ENCODE results near the gene CCBE1.

The CCBE1 gene

GRCh38 chr18:59607471-59607870 is 89.8 kb downstream of the CCBE1 start:
- H2AFZ ChIP-seq (ENCODE audit: insufficient read depth, low read length, poor library complexity), result no peak overlapping the region
- no peak overlapping the region for H3K4me2 ChIP-seq (ENCODE audit: low read length)
- no CpG with 5 or more reads among the region's 7 CpGs for WGBS (ENCODE audit: extremely low coverage, insufficient coverage, insufficient read length)
- H2BK12ac ChIP-seq (ENCODE audit: low read length), result no peak overlapping the region
- H4K8ac ChIP-seq (ENCODE audit: low read depth, low read length), result no peak overlapping the region
- no peaks in the 10 kb centered on the region for H3K79me2 ChIP-seq (ENCODE audit: control insufficient read depth, insufficient read depth, low read length, poor library complexity)
- H4K12ac ChIP-seq (ENCODE audit: low read depth, low read length), result no peak overlapping the region
- H4K91ac ChIP-seq (ENCODE audit: low read depth, low read length), result no peak overlapping the region
- no peak overlapping the region for H2AK5ac ChIP-seq (ENCODE audit: low read length)
- no peak overlapping the region for H3K4me3 ChIP-seq (ENCODE audit: low read depth, low read length)
- no peak for DNase-seq
- H3K18ac ChIP-seq (ENCODE audit: low read length), result no peak overlapping the region
- no peak overlapping the region for H3K9ac ChIP-seq (ENCODE audit: low read length)
- H3K14ac ChIP-seq (ENCODE audit: low read length), result no peak overlapping the region
- H3K36me3 ChIP-seq (ENCODE audit: control insufficient read depth in 1 of 2, insufficient read depth in 2 of 2, low read length in 2 of 2), result no peaks in the 10 kb centered on the region
- no peaks in the 10 kb centered on the region for H3K79me1 ChIP-seq (ENCODE audit: low read length)
- no peak overlapping the region for H3K27ac ChIP-seq (ENCODE audit: low read depth, low read length)
- no peak overlapping the region for H3K4ac ChIP-seq (ENCODE audit: low read depth, low read length)
- no peak overlapping the region for H3K23ac ChIP-seq (ENCODE audit: low read length)
- H3K4me1 ChIP-seq (ENCODE audit: control insufficient read depth in 1 of 2, insufficient read depth in 2 of 2, low read length in 2 of 2), result peaks cover 9 to 13% of the 10 kb centered on the region in 2 experiments
- no peaks in the 10 kb centered on the region for H3K9me3 ChIP-seq (ENCODE audit: insufficient read depth, low read depth, low read length)
- H2BK5ac ChIP-seq (ENCODE audit: low read depth, low read length, poor library complexity), result no peak overlapping the region
- H3K27me3 ChIP-seq (ENCODE audit: insufficient read depth, low read length), result no peaks in the 10 kb centered on the region
- H2BK120ac ChIP-seq (ENCODE audit: insufficient read depth, low read length, poor library complexity), result no peak overlapping the region

- Histone ChIP-seq H4K12ac (ENCODE audit: low read depth, low read length) (no peak overlapping the region), H3K4ac (ENCODE audit: low read depth, low read length) (no peak overlapping the region), H4K8ac (ENCODE audit: low read depth, low read length) (no peak overlapping the region), H2BK5ac (ENCODE audit: low read depth, low read length, poor library complexity) (no peak overlapping the region), H2AFZ (ENCODE audit: insufficient read depth, low read length, poor library complexity) (no peak overlapping the region), H3K4me2 (ENCODE audit: low read length) (no peak overlapping the region), H3K18ac (ENCODE audit: low read length) (no peak overlapping the region), H3K79me1 (ENCODE audit: low read length) (no peaks in the 10 kb centered on the region), H3K27me3 (ENCODE audit: insufficient read depth, low read length) (no peaks in the 10 kb centered on the region), H3K9ac (ENCODE audit: low read length) (no peak overlapping the region), H3K27ac (ENCODE audit: low read depth, low read length) (no peak overlapping the region), H3K4me3 (ENCODE audit: low read depth, low read length) (no peak overlapping the region), H3K79me2 (ENCODE audit: control insufficient read depth, insufficient read depth, low read length, poor library complexity) (no peaks in the 10 kb centered on the region), H3K9me3 (ENCODE audit: insufficient read depth, low read depth, low read length) (no peaks in the 10 kb centered on the region), H3K14ac (ENCODE audit: low read length) (no peak overlapping the region), H2BK12ac (ENCODE audit: low read length) (no peak overlapping the region), H2BK120ac (ENCODE audit: insufficient read depth, low read length, poor library complexity) (no peak overlapping the region), H3K36me3 (ENCODE audit: control insufficient read depth in 1 of 2, insufficient read depth in 2 of 2, low read length in 2 of 2) (no peaks in the 10 kb centered on the region), H4K91ac (ENCODE audit: low read depth, low read length) (no peak overlapping the region), H3K4me1 (ENCODE audit: control insufficient read depth in 1 of 2, insufficient read depth in 2 of 2, low read length in 2 of 2) (peaks cover 9% of the 10 kb centered on the region in 2 experiments), H3K23ac (ENCODE audit: low read length) (no peak overlapping the region), H2AK5ac (ENCODE audit: low read length) (no peak overlapping the region)
- no peak for DNase-seq
- no CpG with 5 or more reads among the region's 1 CpG for WGBS (ENCODE audit: extremely low coverage, insufficient coverage, insufficient read length)
Observed at GRCh38 chr18:59607078-59607379, 90.2 kb downstream of the CCBE1 start.

GRCh38 chr18:59606193-59607077 is 90.8 kb downstream of the CCBE1 start:
- Histone ChIP-seq H3K4me3 (ENCODE audit: low read depth, low read length) (no peak overlapping the region), H3K18ac (ENCODE audit: low read length) (no peak overlapping the region)

GRCh38 chr18:59605633-59606192 is 91.5 kb downstream of the CCBE1 start:
- no peak for DNase-seq
- no peak overlapping the region for H3K9ac ChIP-seq (ENCODE audit: low read length)
- no peaks in the 10 kb centered on the region for H3K36me3 ChIP-seq (ENCODE audit: control insufficient read depth in 1 of 2, insufficient read depth in 2 of 2, low read length in 2 of 2)

More at GRCh38 chr18:59606193-59607077, 90.8 kb downstream of the CCBE1 start:
- Histone ChIP-seq H3K14ac (ENCODE audit: low read length) (no peak overlapping the region), H3K27ac (ENCODE audit: low read depth, low read length) (no peak overlapping the region), H3K79me2 (ENCODE audit: control insufficient read depth, insufficient read depth, low read length, poor library complexity) (no peaks in the 10 kb centered on the region), H3K23ac (ENCODE audit: low read length) (no peak overlapping the region), H4K91ac (ENCODE audit: low read depth, low read length) (no peak overlapping the region), H4K8ac (ENCODE audit: low read depth, low read length) (no peak overlapping the region), H3K9me3 (ENCODE audit: insufficient read depth, low read depth, low read length) (no peaks in the 10 kb centered on the region), H2BK12ac (ENCODE audit: low read length) (no peak overlapping the region), H4K12ac (ENCODE audit: low read depth, low read length) (no peak overlapping the region), H2BK120ac (ENCODE audit: insufficient read depth, low read length, poor library complexity) (no peak overlapping the region), H3K36me3 (ENCODE audit: control insufficient read depth in 1 of 2, insufficient read depth in 2 of 2, low read length in 2 of 2) (no peaks in the 10 kb centered on the region), H3K27me3 (ENCODE audit: insufficient read depth, low read length) (no peaks in the 10 kb centered on the region), H2AK5ac (ENCODE audit: low read length) (no peak overlapping the region), H3K4ac (ENCODE audit: low read depth, low read length) (no peak overlapping the region), H3K4me1 (ENCODE audit: control insufficient read depth in 1 of 2, insufficient read depth in 2 of 2, low read length in 2 of 2) (peaks cover 9% of the 10 kb centered on the region in 2 experiments), H3K79me1 (ENCODE audit: low read length) (no peaks in the 10 kb centered on the region), H2BK5ac (ENCODE audit: low read depth, low read length, poor library complexity) (no peak overlapping the region), H2AFZ (ENCODE audit: insufficient read depth, low read length, poor library complexity) (no peak overlapping the region), H3K9ac (ENCODE audit: low read length) (no peak overlapping the region), H3K4me2 (ENCODE audit: low read length) (no peak overlapping the region)
- WGBS (ENCODE audit: extremely low coverage, insufficient coverage, insufficient read length), result no CpG with 5 or more reads among the region's 13 CpGs
- DNase-seq, result peak; percentile 62 to 90

More at GRCh38 chr18:59605633-59606192, 91.5 kb downstream of the CCBE1 start:
- Histone ChIP-seq H2BK12ac (ENCODE audit: low read length) (no peak overlapping the region), H2BK5ac (ENCODE audit: low read depth, low read length, poor library complexity) (no peak overlapping the region), H3K4me1 (ENCODE audit: control insufficient read depth in 1 of 2, insufficient read depth in 2 of 2, low read length in 2 of 2) (peaks cover 3% of the 10 kb centered on the region in 2 experiments), H4K12ac (ENCODE audit: low read depth, low read length) (no peak overlapping the region), H4K91ac (ENCODE audit: low read depth, low read length) (no peak overlapping the region), H3K18ac (ENCODE audit: low read length) (no peak overlapping the region), H4K8ac (ENCODE audit: low read depth, low read length) (no peak overlapping the region), H3K27ac (ENCODE audit: low read depth, low read length) (no peak overlapping the region), H3K14ac (ENCODE audit: low read length) (no peak overlapping the region), H2BK120ac (ENCODE audit: insufficient read depth, low read length, poor library complexity) (no peak overlapping the region), H2AFZ (ENCODE audit: insufficient read depth, low read length, poor library complexity) (no peak overlapping the region), H3K4ac (ENCODE audit: low read depth, low read length) (no peak overlapping the region), H3K23ac (ENCODE audit: low read length) (no peak overlapping the region), H3K79me2 (ENCODE audit: control insufficient read depth, insufficient read depth, low read length, poor library complexity) (no peaks in the 10 kb centered on the region), H3K9me3 (ENCODE audit: insufficient read depth, low read depth, low read length) (no peaks in the 10 kb centered on the region), H3K4me3 (ENCODE audit: low read depth, low read length) (no peak overlapping the region), H3K4me2 (ENCODE audit: low read length) (no peak overlapping the region), H3K27me3 (ENCODE audit: insufficient read depth, low read length) (no peaks in the 10 kb centered on the region), H3K79me1 (ENCODE audit: low read length) (no peaks in the 10 kb centered on the region), H2AK5ac (ENCODE audit: low read length) (no peak overlapping the region)
- WGBS (ENCODE audit: extremely low coverage, insufficient coverage, insufficient read length), result no CpG with 5 or more reads among the region's 13 CpGs
